CD4-positive, alpha-beta T cell treated with Interleukin-4 for 1 hour (primary cell): ENCODE data around the gene SLC51B.
"Not testable (repeated sequence)": the region's sequence is repeated elsewhere in the genome, so short reads cannot be mapped to it uniquely, and the experiment has no call there.

ENCODE experiments used
- DNase-seq, 2 donors: peaks; one replicate each; pipeline ENCODE4 v3.0.0-alpha.2; 2020 to 2022

The SLC51B gene

GRCh38 chr15:65067317-65067644 is 22.1 kb downstream of the SLC51B start:
- DNase-seq = no peak

- no peak for DNase-seq
Observed at GRCh38 chr15:65067645-65068402, 22.6 kb downstream of the SLC51B start, which contains the start of gene RASL12. Gene RASL12 (minus strand): TSS chr15:65067991. CDS start chr15:65067835, 156 bp downstream.

DNA sequence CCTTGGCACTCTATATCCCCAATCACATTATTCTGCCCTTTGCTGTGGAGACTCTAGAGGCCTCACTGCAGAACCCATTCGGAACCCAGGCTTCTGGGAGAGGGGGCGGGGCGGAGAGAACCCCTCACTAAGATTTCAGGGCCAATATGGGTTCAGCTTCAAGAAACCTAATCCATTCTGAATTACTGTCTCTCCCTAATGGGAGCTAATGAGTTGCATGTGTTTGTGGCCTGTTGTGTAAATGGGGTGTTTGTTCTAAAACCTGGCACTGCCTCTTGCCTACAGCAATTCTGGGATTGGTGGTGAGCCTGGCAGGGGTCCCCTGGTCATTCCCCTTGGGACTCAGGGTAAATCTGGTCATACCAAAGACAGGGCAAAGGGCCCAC is 23.2 kb downstream of the SLC51B start:
- DNase-seq = no peak

DNA sequence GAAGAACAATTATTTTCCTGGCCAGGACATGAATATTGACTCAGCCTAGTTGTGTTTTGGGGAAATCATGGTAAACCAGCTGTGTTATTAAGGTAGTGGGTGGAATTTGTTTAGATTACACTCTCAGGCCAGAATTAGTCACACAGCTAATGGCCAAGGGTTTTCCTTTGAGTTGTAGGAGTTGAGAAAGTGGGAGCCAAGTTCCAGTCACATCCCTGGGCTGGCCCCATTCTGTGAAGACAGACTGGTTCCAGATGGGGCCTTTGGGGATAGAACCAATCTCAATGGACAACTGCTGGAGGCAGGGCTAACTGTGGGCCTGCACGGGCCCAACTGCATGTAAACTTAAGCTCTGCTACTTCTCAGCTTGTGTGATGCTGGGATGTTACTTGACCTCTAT is 24.0 kb downstream of the SLC51B start:
- no peak for DNase-seq

- DNase-seq = no peak
Observed at GRCh38 chr15:65069779-65070546, 24.8 kb downstream of the SLC51B start.

DNA sequence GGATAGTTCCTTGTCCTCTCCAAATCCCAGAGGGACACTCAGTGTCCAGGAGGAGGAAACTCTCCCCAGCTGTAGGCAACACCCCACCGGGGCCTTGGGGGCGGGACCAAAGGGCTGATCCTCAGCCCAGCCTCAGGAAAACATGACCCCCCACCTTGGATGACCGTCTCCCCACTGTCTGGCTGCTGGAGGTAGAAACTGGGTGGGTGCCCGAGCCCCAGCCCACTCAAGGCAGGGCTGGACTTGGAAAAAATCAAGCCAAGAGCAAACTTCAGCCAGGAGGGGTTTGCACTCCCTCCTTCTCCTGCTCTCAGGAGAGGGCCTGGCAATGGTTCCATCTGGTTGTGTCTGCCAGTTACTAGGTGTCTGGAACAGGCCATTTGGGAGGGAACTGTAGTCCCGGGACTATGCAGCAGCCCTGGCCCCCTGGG is 26.2 kb downstream of the SLC51B start:
- DNase-seq = no peak

- DNase-seq = no peak
Observed at GRCh38 chr15:65072027-65072426, 26.8 kb downstream of the SLC51B start.

GRCh38 chr15:65072617-65073016 is 27.4 kb downstream of the SLC51B start:
- no peak for DNase-seq

GRCh38 chr15:65074946-65075345 is 29.8 kb downstream of the SLC51B start:
- DNase-seq = not testable (repeated sequence)

GRCh38 chr15:65075607-65076395 is 30.6 kb downstream of the SLC51B start:
- DNase-seq = not testable (repeated sequence)

GRCh38 chr15:65076486-65077290 is 31.5 kb downstream of the SLC51B start, which contains the start of gene KBTBD13:
Gene KBTBD13 (plus strand): TSS chr15:65076746. CDS start chr15:65076816, 70 bp downstream.
- DNase-seq = no peak

GRCh38 chr15:65077291-65077980 is 32.2 kb downstream of the SLC51B start:
- no peak for DNase-seq

- peak; percentile 21 to 34 for DNase-seq
Observed at GRCh38 chr15:65077981-65078352, 32.8 kb downstream of the SLC51B start.

DNA sequence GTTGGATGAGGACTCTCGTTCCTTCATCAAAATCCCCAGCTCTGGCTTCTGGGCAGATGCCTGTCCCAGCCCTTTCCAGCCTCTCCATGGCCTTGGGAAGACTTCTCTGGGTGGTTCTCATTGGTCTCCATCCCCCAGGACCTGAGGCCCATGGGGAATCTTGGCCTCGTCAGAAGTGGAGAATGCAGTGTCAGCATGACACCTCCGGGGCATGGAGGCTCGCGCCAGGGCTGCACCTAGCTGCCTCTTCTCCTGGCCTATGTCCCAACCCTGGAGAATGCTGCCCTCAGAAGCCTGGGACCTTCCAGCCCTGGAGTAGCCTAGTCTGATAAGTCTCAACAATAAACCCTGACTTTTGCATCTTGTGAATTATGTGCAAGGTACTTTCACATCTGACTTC is 34.4 kb downstream of the SLC51B start:
- DNase-seq = no peak

GRCh38 chr15:65081270-65081669 is 36.1 kb downstream of the SLC51B start:
- no peak for DNase-seq

DNA sequence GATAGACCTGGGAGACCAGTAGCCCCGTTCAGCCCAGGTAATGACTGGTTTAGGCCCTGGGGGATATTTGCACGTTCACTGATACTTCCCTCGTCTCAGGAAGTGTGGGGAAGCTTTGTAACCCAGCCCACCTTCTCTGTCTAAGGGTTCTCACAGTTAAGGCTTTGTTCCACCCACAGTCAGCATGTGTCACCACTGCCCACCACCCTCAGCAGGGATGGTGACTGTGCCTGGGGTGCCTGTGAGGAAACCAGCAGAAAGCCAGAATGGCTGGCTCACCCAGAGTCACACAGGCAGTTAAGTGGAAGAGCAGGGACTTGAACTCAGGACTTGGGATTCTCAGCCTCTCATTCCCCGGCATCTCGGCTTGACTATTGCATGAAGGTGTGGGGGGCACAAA is 36.6 kb downstream of the SLC51B start:
- DNase-seq = no peak

GRCh38 chr15:65082303-65082953 is 37.2 kb downstream of the SLC51B start:
- DNase-seq = no peak

- DNase-seq = no peak
Observed at GRCh38 chr15:65083262-65083701, 38.1 kb downstream of the SLC51B start.

- DNase-seq = no peak
Observed at GRCh38 chr15:65084500-65085206, 39.5 kb downstream of the SLC51B start.

DNA sequence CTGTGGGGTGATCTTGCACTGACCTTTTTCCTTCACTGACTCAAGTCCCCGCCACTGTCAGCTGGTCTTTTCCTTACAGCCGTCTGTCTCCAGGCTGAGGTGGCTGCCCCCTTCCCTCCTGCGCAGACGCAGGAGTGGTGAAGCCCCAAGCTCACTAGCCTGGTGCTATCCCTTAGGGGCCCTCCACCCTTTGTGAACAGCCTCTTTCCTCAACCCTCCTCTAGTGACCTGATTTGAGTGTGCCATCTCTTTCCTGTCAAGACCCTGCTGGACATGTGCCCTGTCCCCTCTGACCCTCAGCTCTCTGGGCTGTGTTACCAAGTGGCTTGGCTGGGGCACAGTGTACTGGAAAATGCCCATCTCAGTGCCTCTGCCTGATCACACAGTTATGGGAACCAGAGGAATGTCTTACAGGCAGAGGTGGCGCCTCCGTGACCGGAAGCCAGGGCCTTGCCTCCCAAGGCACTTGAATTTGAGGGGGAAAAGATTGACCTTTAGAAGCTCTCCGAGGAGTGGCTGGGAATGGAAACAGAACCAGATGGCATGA is 40.1 kb downstream of the SLC51B start:
- no peak for DNase-seq
